HEK293 (cell line): ENCODE measurements around the gene MSTO1.

Experiments used
- CTCF ChIA-PET: fragments of 350-600 bp; formaldehyde crosslinking; extraction: SDS; loops from one replicate; lab custom pipeline; 2021; ENCODE audit warnings: antibody characterized with exemption; lab: Yijun Ruan, JAX
- POLR2A ChIA-PET: fragments of 300-600 bp; formaldehyde crosslinking; extraction: SDS; loops from one replicate; lab custom pipeline; 2020; ENCODE audit warnings: antibody characterized with exemption, inconsistent platforms; lab: Yijun Ruan, JAX
- H3K27ac ChIP-seq: fragments of 200-500 bp; sonication (Bioruptor generic); 2 replicates; pipeline ENCODE4 v1.5.1; 2014; ENCODE audit warnings: low read depth, low read length, control low read depth, inconsistent platforms; ENCODE audit errors: extremely low read depth
- H3K36me3 ChIP-seq, 2 experiments: fragments of 200-500 bp in 1 of 2; sonication (Bioruptor generic) in 1 of 2; 1 replicate in 1 of 2; 2 replicates in 1 of 2; pipeline ENCODE4 v1.5.1; 2014 to 2017; ENCODE audit warnings: inconsistent platforms in 2 of 2, low read length in 2 of 2; ENCODE audit not compliant: control insufficient read depth in 2 of 2, insufficient read depth in 1 of 2
- H3K4me1 ChIP-seq: fragments of 200-500 bp; sonication (Bioruptor generic); 2 replicates; pipeline ENCODE4 v1.5.1; 2014; ENCODE audit warnings: mild to moderate bottlenecking, low read length, inconsistent platforms; ENCODE audit not compliant: control insufficient read depth, insufficient read depth
- H3K4me3 ChIP-seq: 2 replicates; pipeline ENCODE4 v1.5.1; 2011; ENCODE audit warnings: low read depth, mild to moderate bottlenecking, control low read depth, low read length, moderate library complexity
- H3K9me3 ChIP-seq: fragments of 200-500 bp; sonication (Bioruptor generic); 2 replicates; pipeline ENCODE4 v1.5.1; 2014; ENCODE audit warnings: low read depth, low read length, inconsistent platforms; ENCODE audit not compliant: control insufficient read depth, insufficient read depth
- ATF2 ChIP-seq: fragments of 450-650 bp; formaldehyde crosslinking; IDR thresholded peaks from 2 replicates; pipeline ENCODE4 v1.5.1; 2016; ENCODE audit warnings: missing biosample characterization, missing genetic modification characterization, low read depth
- GFI1B ChIP-seq: fragments of 450-650 bp; formaldehyde crosslinking; IDR thresholded peaks from 2 replicates; pipeline ENCODE4 v1.5.1; 2016; ENCODE audit warnings: missing biosample characterization, missing genetic modification characterization
- GLI4 ChIP-seq: fragments of 450-650 bp; formaldehyde crosslinking; IDR thresholded peaks from 2 replicates; pipeline ENCODE4 v1.5.1; 2016; ENCODE audit warnings: missing biosample characterization, missing genetic modification characterization
- HOXD13 ChIP-seq: sonication (generic); formaldehyde crosslinking; IDR thresholded peaks from 2 replicates; pipeline ENCODE4 v1.8.0; 2022; ENCODE audit warnings: missing genetic modification reagents, borderline replicate concordance
- IKZF3 ChIP-seq: fragments of 450-650 bp; IDR thresholded peaks from 2 replicates; pipeline ENCODE4 v1.5.0; 2018; ENCODE audit warnings: missing biosample characterization, mild to moderate bottlenecking, missing genetic modification characterization, moderate library complexity
- KLF1 ChIP-seq: fragments of 450-650 bp; formaldehyde crosslinking; IDR thresholded peaks from 2 replicates; pipeline ENCODE4 v1.5.1; 2016; ENCODE audit warnings: missing biosample characterization, missing genetic modification characterization
- KLF17 ChIP-seq: fragments of 450-650 bp; formaldehyde crosslinking; IDR thresholded peaks from 2 replicates; pipeline ENCODE4 v1.5.1; 2016; ENCODE audit warnings: missing biosample characterization, missing genetic modification characterization
- KLF8 ChIP-seq: fragments of 450-650 bp; formaldehyde crosslinking; IDR thresholded peaks from 2 replicates; pipeline ENCODE4 v1.5.1; 2016; ENCODE audit warnings: missing biosample characterization, missing genetic modification characterization
- MYNN ChIP-seq: fragments of 450-650 bp; formaldehyde crosslinking; IDR thresholded peaks from 2 replicates; pipeline ENCODE4 v1.5.1; 2016; ENCODE audit warnings: missing biosample characterization, missing genetic modification characterization, borderline replicate concordance
- PRDM4 ChIP-seq: fragments of 450-650 bp; formaldehyde crosslinking; IDR thresholded peaks from 2 replicates; pipeline ENCODE4 v1.5.1; 2017; ENCODE audit warnings: missing biosample characterization, missing genetic modification characterization
- TSHZ1 ChIP-seq: fragments of 450-650 bp; formaldehyde crosslinking; IDR thresholded peaks from 2 replicates; pipeline ENCODE4 v1.5.1; 2016; ENCODE audit warnings: missing biosample characterization, missing genetic modification characterization, borderline replicate concordance
- WT1 ChIP-seq: fragments of 450-650 bp; formaldehyde crosslinking; IDR thresholded peaks from 2 replicates; pipeline ENCODE4 v1.5.1; 2016; ENCODE audit warnings: missing biosample characterization, missing genetic modification characterization
- ZBTB48 ChIP-seq: fragments of 450-650 bp; formaldehyde crosslinking; IDR thresholded peaks from 2 replicates; pipeline ENCODE4 v1.5.1; 2016; ENCODE audit warnings: missing biosample characterization, missing genetic modification characterization
- ZNF138 ChIP-seq: fragments of 450-650 bp; formaldehyde crosslinking; IDR thresholded peaks from 2 replicates; pipeline ENCODE4 v1.5.1; 2016; ENCODE audit warnings: missing biosample characterization, missing genetic modification characterization, borderline replicate concordance
- ZNF175 ChIP-seq: fragments of 450-650 bp; formaldehyde crosslinking; IDR thresholded peaks from 2 replicates; pipeline ENCODE4 v1.5.1; 2016; ENCODE audit warnings: missing biosample characterization, missing genetic modification characterization
- ZNF19 ChIP-seq: fragments of 450-650 bp; formaldehyde crosslinking; IDR thresholded peaks from 2 replicates; pipeline ENCODE4; 2016; ENCODE audit warnings: missing biosample characterization, missing genetic modification characterization, low read depth
- ZNF324 ChIP-seq: fragments of 450-650 bp; formaldehyde crosslinking; IDR thresholded peaks from 2 replicates; pipeline ENCODE4 v1.5.1; 2016; ENCODE audit warnings: missing biosample characterization, missing genetic modification characterization
- ZNF335 ChIP-seq: fragments of 450-650 bp; formaldehyde crosslinking; conservative IDR thresholded peaks from 2 replicates; pipeline ENCODE4 v1.5.1; 2016; ENCODE audit warnings: missing biosample characterization, missing genetic modification characterization
- ZNF610 ChIP-seq: fragments of 450-650 bp; formaldehyde crosslinking; IDR thresholded peaks from 2 replicates; pipeline ENCODE4 v1.5.1; 2016; ENCODE audit warnings: missing biosample characterization, missing genetic modification characterization, borderline replicate concordance
- ZNF626 ChIP-seq: fragments of 450-650 bp; sonication (Bioruptor Pico); formaldehyde crosslinking; IDR thresholded peaks from 2 replicates; pipeline ENCODE4 v1.5.1; 2018; ENCODE audit warnings: missing biosample characterization, missing genetic modification characterization, inconsistent platforms
- ZNF629 ChIP-seq: fragments of 450-650 bp; formaldehyde crosslinking; IDR thresholded peaks from 2 replicates; pipeline ENCODE4 v1.5.1; 2017; ENCODE audit warnings: missing biosample characterization, missing genetic modification characterization
- ZNF658 ChIP-seq: fragments of 450-650 bp; formaldehyde crosslinking; IDR thresholded peaks from 2 replicates; pipeline ENCODE4; 2016; ENCODE audit warnings: missing biosample characterization, missing genetic modification characterization
- ZNF660 ChIP-seq: fragments of 450-650 bp; IDR thresholded peaks from 2 replicates; pipeline ENCODE4 v1.5.1; 2018; ENCODE audit warnings: missing biosample characterization, mild to moderate bottlenecking, missing genetic modification characterization
- ZNF76 ChIP-seq: fragments of 450-650 bp; formaldehyde crosslinking; IDR thresholded peaks from 2 replicates; pipeline ENCODE4; 2016; ENCODE audit warnings: low read depth, missing biosample characterization, missing genetic modification characterization, borderline replicate concordance
- ZNF785 ChIP-seq: fragments of 450-650 bp; formaldehyde crosslinking; IDR thresholded peaks from 2 replicates; pipeline ENCODE4 v1.5.1; 2016; ENCODE audit warnings: missing biosample characterization, missing genetic modification characterization
- ZNF791 ChIP-seq: fragments of 450-650 bp; formaldehyde crosslinking; IDR thresholded peaks from 2 replicates; pipeline ENCODE4 v1.5.1; 2016; ENCODE audit warnings: missing biosample characterization, missing genetic modification characterization
- ZNF792 ChIP-seq: fragments of 450-650 bp; formaldehyde crosslinking; IDR thresholded peaks from 2 replicates; pipeline ENCODE4 v1.5.1; 2016; ENCODE audit warnings: missing biosample characterization, missing genetic modification characterization
- ZSCAN30 ChIP-seq: fragments of 450-650 bp; IDR thresholded peaks from 2 replicates; pipeline ENCODE4 v1.5.1; 2018; ENCODE audit warnings: missing biosample characterization, mild to moderate bottlenecking, missing genetic modification characterization, moderate library complexity

MSTO1 gene

GRCh38 chr1:155651861-155652661, 42.0 kb downstream of the MSTO1 start:
- Histone ChIP-seq H3K9me3 (no peaks in the 10 kb centered on the region), H3K4me3 (no peak overlapping the region), H3K4me1 (no peaks in the 10 kb centered on the region; the same call in 1 of the 2 replicates), H3K36me3 (no peaks in the 10 kb centered on the region)
- POLR2A ChIA-PET = interaction anchor here (0.6 kb wide), 1 partner anchor 39 kb away, joined by 3 read pairs; no protein-coding TSS in a partner anchor
- TF ChIP-seq ZNF658 (tag by site-specific recombination) (no peak), HOXD13 (CRISPR knock-in tag) (no peak), KLF17 (tag by site-specific recombination) (0 out of 2 replicates have a peak, but pooled peaks have one; percentile 33), ZNF785 (tag by site-specific recombination) (no peak), ZNF791 (no peak), ZNF610 (tag by site-specific recombination) (no peak), ZNF19 (tag by site-specific recombination) (no peak), ZNF138 (no peak), ZBTB48 (tag by site-specific recombination) (peak; percentile 99), KLF8 (tag by site-specific recombination) (no peak; the same call in 1 of the 2 replicates), ZNF76 (0 out of 2 replicates have a peak, but pooled peaks have one; percentile 23), ZNF324 (no peak), ZNF335 (tag by site-specific recombination) (peak; percentile 67; the same call in 1 of the 2 replicates), KLF1 (tag by site-specific recombination) (no peak), ZNF629 (no peak), ZSCAN30 (tag by site-specific recombination) (no peak)
- TF ChIP-seq, all 188 proteins: peak for 4
- CTCF ChIA-PET = interaction anchor here (0.6 to 1.6 kb wide), 4 partner anchors 28 to 77 kb away, joined by 3 to 4 read pairs (median 4); no protein-coding TSS in a partner anchor
- H3K27ac ChIP-seq = no peak overlapping the region

GRCh38 chr1:155652951-155653350, 42.9 kb downstream of the MSTO1 start:
- Histone ChIP-seq H3K4me1 (no peaks in the 10 kb centered on the region; the same call in 1 of the 2 replicates), H3K4me3 (no peak overlapping the region), H3K27ac (no peak overlapping the region), H3K9me3 (no peaks in the 10 kb centered on the region), H3K36me3 (no peaks in the 10 kb centered on the region)
- CTCF ChIA-PET = no interaction called here
- POLR2A ChIA-PET = no interaction called here
- TF ChIP-seq GFI1B (no peak), ZNF629 (no peak), GLI4 (tag by site-specific recombination) (no peak), PRDM4 (tag by site-specific recombination) (no peak), ZNF626 (tag by site-specific recombination) (no peak), ZNF792 (no peak), WT1 (tag by site-specific recombination) (no peak), IKZF3 (tag by site-specific recombination) (no peak), MYNN (tag by site-specific recombination) (no peak), ZNF660 (tag by site-specific recombination) (no peak), ZNF175 (tag by site-specific recombination) (no peak), ATF2 (tag by site-specific recombination) (no peak), TSHZ1 (no peak)
